ENCODE results near the gene KIF26B. TPM values are rescaled to one million over a fixed set of nuclear protein-coding genes. Genes with fewer than 3 reads are reported as not detected.

Gene KIF26B
- total RNA-seq, 1 donor from 2014 or later = 0.13 TPM

- Mint-ChIP-seq H3K9me3 (no peaks in the 10 kb centered on the region), H3K27me3 (ENCODE audit: insufficient read depth) (no peaks in the 10 kb centered on the region)
These were observed 530.5 kb downstream of the KIF26B start for GRCh38 chr1:245685111-245685810.

DNA sequence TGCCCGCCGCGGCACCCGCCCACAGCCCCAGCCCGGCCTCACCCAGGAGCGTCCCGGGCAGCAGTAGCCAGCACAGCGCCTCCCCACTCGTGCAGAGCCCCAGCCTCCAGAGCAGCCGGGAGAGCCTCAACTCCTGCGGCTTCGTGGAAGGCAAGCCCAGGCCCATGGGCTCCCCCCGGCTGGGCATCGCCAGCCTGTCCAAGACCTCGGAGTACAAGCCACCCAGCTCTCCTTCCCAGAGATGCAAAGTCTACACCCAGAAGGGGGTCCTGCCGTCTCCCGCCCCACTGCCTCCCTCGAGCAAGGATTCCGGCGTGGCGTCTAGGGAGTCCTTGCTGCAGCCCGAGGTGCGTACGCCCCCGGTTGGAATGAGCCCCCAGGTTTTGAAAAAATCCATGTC, 531.2 kb downstream of the KIF26B start:
- H3K27me3 Mint-ChIP-seq (ENCODE audit: insufficient read depth) = no peaks in the 10 kb centered on the region
- intact Hi-C loops (cut with micrococcal nuclease) = no loop called here

More at GRCh38 chr1:245685111-245685810, 530.5 kb downstream of the KIF26B start:
- DNase-seq (ENCODE audit: low spot score) = no peak
- H3K27ac Mint-ChIP-seq = no peak overlapping the region
- no peaks in the 10 kb centered on the region for H3K4me1 Mint-ChIP-seq (ENCODE audit: low read depth)
- no peak overlapping the region for H3K4me3 Mint-ChIP-seq
- H3K36me3 Mint-ChIP-seq (ENCODE audit: low read depth) = no peaks in the 10 kb centered on the region
- intact Hi-C loops (cut with micrococcal nuclease) = no loop called here

DNA sequence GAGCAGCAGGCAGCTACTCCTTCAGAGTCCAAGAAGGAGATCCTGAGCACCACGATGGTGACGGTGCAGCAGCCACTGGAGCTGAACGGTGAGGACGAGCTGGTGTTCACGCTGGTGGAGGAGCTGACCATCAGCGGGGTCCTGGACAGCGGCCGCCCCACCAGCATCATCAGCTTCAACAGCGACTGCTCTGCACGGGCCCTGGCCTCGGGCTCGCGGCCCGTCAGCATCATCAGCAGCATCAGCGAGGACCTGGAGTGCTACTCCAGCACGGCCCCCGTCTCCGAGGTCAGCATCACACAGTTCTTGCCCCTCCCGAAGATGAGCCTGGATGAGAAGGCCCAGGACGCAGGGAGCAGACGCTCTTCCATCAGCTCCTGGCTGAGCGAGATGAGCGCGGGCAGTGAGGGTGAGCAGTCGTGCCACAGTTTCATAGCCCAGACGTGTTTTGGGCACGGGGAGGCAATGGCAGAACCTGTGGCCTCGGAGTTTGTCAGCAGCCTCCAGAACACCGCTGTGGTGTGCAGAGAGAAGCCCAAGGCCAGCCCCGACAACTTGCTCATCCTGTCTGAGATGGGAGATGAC, 531.8 kb downstream of the KIF26B start:
- DNase-seq (ENCODE audit: low spot score) = no peak
- no peaks in the 10 kb centered on the region for H3K4me1 Mint-ChIP-seq (ENCODE audit: low read depth)
- intact Hi-C loops (cut with micrococcal nuclease) = no loop called here
- H3K27me3 Mint-ChIP-seq (ENCODE audit: insufficient read depth) = no peaks in the 10 kb centered on the region
- H3K9me3 Mint-ChIP-seq = no peaks in the 10 kb centered on the region
- H3K36me3 Mint-ChIP-seq (ENCODE audit: low read depth) = no peaks in the 10 kb centered on the region
- no peak overlapping the region for H3K27ac Mint-ChIP-seq
- no peak overlapping the region for H3K4me3 Mint-ChIP-seq

More for the DNA sequence above, 531.2 kb downstream of the KIF26B start:
- H3K4me3 Mint-ChIP-seq = no peak overlapping the region
- no peaks in the 10 kb centered on the region for H3K9me3 Mint-ChIP-seq
- H3K27ac Mint-ChIP-seq = no peak overlapping the region
- H3K4me1 Mint-ChIP-seq (ENCODE audit: low read depth) = no peaks in the 10 kb centered on the region
- H3K36me3 Mint-ChIP-seq (ENCODE audit: low read depth) = no peaks in the 10 kb centered on the region
- no peak for DNase-seq (ENCODE audit: low spot score)

DNA sequence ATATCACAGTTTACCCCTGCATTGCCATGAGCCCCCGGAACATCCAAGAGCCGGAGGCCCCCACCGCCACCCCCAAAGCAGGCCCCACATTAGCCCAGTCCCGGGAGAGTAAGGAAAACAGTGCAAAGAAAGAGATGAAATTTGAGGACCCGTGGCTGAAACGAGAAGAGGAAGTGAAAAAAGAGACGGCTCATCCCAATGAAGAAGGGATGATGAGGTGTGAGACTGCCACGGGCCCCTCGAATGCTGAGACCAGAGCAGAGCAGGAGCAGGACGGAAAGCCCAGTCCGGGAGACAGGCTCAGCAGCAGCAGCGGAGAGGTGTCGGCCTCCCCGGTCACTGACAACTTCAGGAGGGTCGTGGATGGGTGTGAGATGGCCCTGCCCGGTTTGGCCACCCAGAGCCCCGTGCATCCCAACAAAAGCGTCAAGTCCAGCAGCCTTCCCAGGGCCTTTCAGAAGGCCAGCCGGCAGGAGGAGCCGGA, 532.4 kb downstream of the KIF26B start:
- H3K36me3 Mint-ChIP-seq (ENCODE audit: low read depth) = no peaks in the 10 kb centered on the region
- H3K27me3 Mint-ChIP-seq (ENCODE audit: insufficient read depth) = no peaks in the 10 kb centered on the region
- DNase-seq (ENCODE audit: low spot score) = no peak
- intact Hi-C loops (cut with micrococcal nuclease) = no loop called here
- no peak overlapping the region for H3K4me3 Mint-ChIP-seq
- H3K9me3 Mint-ChIP-seq = no peaks in the 10 kb centered on the region
- H3K4me1 Mint-ChIP-seq (ENCODE audit: low read depth) = no peaks in the 10 kb centered on the region
- H3K27ac Mint-ChIP-seq = no peak overlapping the region

DNA sequence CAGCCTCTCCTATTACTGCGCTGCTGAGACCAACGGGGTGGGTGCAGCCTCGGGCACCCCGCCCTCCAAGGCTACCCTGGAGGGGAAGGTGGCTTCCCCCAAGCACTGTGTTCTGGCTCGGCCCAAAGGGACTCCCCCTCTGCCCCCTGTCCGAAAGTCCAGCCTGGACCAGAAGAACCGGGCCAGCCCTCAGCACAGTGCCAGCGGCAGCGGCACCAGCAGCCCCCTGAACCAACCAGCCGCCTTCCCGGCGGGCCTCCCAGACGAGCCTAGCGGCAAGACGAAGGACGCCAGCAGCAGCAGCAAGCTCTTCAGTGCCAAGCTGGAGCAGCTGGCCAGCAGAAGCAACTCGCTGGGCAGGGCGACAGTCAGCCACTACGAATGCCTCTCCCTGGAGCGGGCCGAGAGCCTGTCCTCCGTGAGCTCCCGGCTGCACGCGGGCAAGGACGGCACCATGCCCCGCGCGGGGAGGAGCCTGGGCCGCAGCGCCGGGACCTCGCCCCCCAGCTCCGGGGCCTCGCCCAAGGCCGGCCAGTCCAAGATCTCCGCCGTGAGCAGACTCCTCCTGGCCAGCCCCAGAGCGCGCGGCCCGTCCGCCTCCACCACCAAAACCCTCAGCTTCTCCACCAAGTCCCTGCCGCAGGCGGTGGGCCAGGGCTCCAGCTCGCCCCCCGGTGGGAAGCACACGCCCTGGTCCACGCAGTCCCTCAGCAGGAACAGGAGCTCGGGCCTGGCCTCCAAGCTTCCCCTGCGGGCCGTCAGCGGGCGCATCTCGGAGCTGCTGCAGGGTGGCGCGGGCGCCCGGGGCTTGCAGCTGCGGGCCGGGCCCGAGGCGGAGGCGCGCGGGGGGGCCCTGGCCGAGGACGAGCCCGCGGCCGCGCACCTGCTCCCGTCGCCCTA, 533.1 kb downstream of the KIF26B start:
- H3K9me3 Mint-ChIP-seq = no peaks in the 10 kb centered on the region
- intact Hi-C loops (cut with micrococcal nuclease) = no loop called here
- H3K4me3 Mint-ChIP-seq = no peak overlapping the region
- no peak for DNase-seq (ENCODE audit: low spot score)
- no peaks in the 10 kb centered on the region for H3K36me3 Mint-ChIP-seq (ENCODE audit: low read depth)
- H3K4me1 Mint-ChIP-seq (ENCODE audit: low read depth) = no peaks in the 10 kb centered on the region
- H3K27me3 Mint-ChIP-seq (ENCODE audit: insufficient read depth) = no peaks in the 10 kb centered on the region
- H3K27ac Mint-ChIP-seq = no peak overlapping the region

- DNase-seq (ENCODE audit: low spot score) = no peak
- H3K4me1 Mint-ChIP-seq (ENCODE audit: low read depth) = no peaks in the 10 kb centered on the region
- H3K36me3 Mint-ChIP-seq (ENCODE audit: low read depth) = no peaks in the 10 kb centered on the region
- H3K27ac Mint-ChIP-seq = no peak overlapping the region
- intact Hi-C loops (cut with micrococcal nuclease) = no loop called here
- no peaks in the 10 kb centered on the region for H3K9me3 Mint-ChIP-seq
- H3K27me3 Mint-ChIP-seq (ENCODE audit: insufficient read depth) = no peaks in the 10 kb centered on the region
- no peak overlapping the region for H3K4me3 Mint-ChIP-seq
These were observed 534.0 kb downstream of the KIF26B start for GRCh38 chr1:245688536-245689453.

DNA sequence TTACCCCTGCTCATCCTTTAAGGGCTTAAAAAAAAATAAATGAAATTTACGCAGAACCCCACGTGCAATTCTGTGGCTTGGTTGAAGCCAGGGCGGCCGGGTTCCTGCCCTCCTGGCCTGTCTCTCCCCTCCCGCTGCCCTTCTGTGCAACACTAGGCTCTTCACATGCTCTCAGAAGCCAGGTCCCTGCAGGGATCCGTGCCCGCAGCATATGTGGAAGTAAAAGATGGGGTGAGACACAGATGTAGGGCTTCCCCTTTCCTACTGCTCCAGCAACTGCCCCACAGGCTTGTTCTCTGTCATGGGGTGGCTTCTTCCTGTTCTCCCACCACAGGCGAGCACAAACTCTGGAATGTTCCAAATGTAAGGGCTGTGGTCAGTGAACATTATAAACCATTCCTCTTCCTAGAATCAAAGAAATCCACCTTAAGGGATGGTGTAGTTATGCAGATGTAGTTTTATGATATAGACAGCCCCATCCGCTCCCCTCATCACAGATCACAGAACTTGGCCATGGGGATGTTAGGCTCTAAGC, 535.4 kb downstream of the KIF26B start:
- DNase-seq (ENCODE audit: low spot score) = no peak
- Mint-ChIP-seq H3K27ac (no peak overlapping the region), H3K4me3 (no peak overlapping the region), H3K27me3 (ENCODE audit: insufficient read depth) (no peaks in the 10 kb centered on the region), H3K9me3 (no peaks in the 10 kb centered on the region), H3K4me1 (ENCODE audit: low read depth) (no peaks in the 10 kb centered on the region), H3K36me3 (ENCODE audit: low read depth) (no peaks in the 10 kb centered on the region)
- intact Hi-C loops (cut with micrococcal nuclease) = no loop called here

- Mint-ChIP-seq H3K27ac (no peak overlapping the region), H3K4me3 (no peak overlapping the region), H3K4me1 (ENCODE audit: low read depth) (no peaks in the 10 kb centered on the region), H3K27me3 (ENCODE audit: insufficient read depth) (no peaks in the 10 kb centered on the region), H3K36me3 (ENCODE audit: low read depth) (no peaks in the 10 kb centered on the region), H3K9me3 (no peaks in the 10 kb centered on the region)
- intact Hi-C loops (cut with micrococcal nuclease) = no loop called here
- DNase-seq (ENCODE audit: low spot score) = no peak
These were observed 536.3 kb downstream of the KIF26B start for GRCh38 chr1:245690946-245691541.

- H3K4me3 Mint-ChIP-seq = no peak overlapping the region
- H3K36me3 Mint-ChIP-seq (ENCODE audit: low read depth) = no peaks in the 10 kb centered on the region
- no peaks in the 10 kb centered on the region for H3K9me3 Mint-ChIP-seq
- no peaks in the 10 kb centered on the region for H3K4me1 Mint-ChIP-seq (ENCODE audit: low read depth)
- no peaks in the 10 kb centered on the region for H3K27me3 Mint-ChIP-seq (ENCODE audit: insufficient read depth)
- no peak for DNase-seq (ENCODE audit: low spot score)
- no peak overlapping the region for H3K27ac Mint-ChIP-seq
- intact Hi-C loops (cut with micrococcal nuclease) = no loop called here
These were observed 537.1 kb downstream of the KIF26B start for GRCh38 chr1:245691897-245692296.

- no peaks in the 10 kb centered on the region for H3K4me1 Mint-ChIP-seq (ENCODE audit: low read depth)
- intact Hi-C loops (cut with micrococcal nuclease) = no loop called here
- no peaks in the 10 kb centered on the region for H3K27me3 Mint-ChIP-seq (ENCODE audit: insufficient read depth)
- no peak overlapping the region for H3K27ac Mint-ChIP-seq
- no peak overlapping the region for H3K4me3 Mint-ChIP-seq
- no peaks in the 10 kb centered on the region for H3K9me3 Mint-ChIP-seq
- H3K36me3 Mint-ChIP-seq (ENCODE audit: low read depth) = no peaks in the 10 kb centered on the region
- no peak for DNase-seq (ENCODE audit: low spot score)
These were observed 537.5 kb downstream of the KIF26B start for GRCh38 chr1:245692318-245692717.

- no peak for DNase-seq (ENCODE audit: low spot score)
- Mint-ChIP-seq H3K27ac (no peak overlapping the region), H3K4me1 (ENCODE audit: low read depth) (no peaks in the 10 kb centered on the region), H3K36me3 (ENCODE audit: low read depth) (no peaks in the 10 kb centered on the region), H3K4me3 (no peak overlapping the region), H3K9me3 (no peaks in the 10 kb centered on the region), H3K27me3 (ENCODE audit: insufficient read depth) (no peaks in the 10 kb centered on the region)
- intact Hi-C loops (cut with micrococcal nuclease) = no loop called here
These were observed 538.5 kb downstream of the KIF26B start for GRCh38 chr1:245693116-245693793.
